HEK293 (cell line): ENCODE results near the gene PGP.

Source experiments
- CTCF ChIA-PET: fragments of 350-600 bp; formaldehyde crosslinking; extraction: SDS; loops from one replicate; lab custom pipeline; 2021; ENCODE audit warnings: antibody characterized with exemption; lab: Yijun Ruan, JAX
- POLR2A ChIA-PET: fragments of 300-600 bp; formaldehyde crosslinking; extraction: SDS; loops from one replicate; lab custom pipeline; 2020; ENCODE audit warnings: antibody characterized with exemption, inconsistent platforms; lab: Yijun Ruan, JAX
- H3K27ac ChIP-seq: fragments of 200-500 bp; sonication (Bioruptor generic); 2 replicates; pipeline ENCODE4 v1.5.1; 2014; ENCODE audit warnings: low read depth, low read length, control low read depth, inconsistent platforms; ENCODE audit errors: extremely low read depth
- H3K36me3 ChIP-seq, 2 experiments: fragments of 200-500 bp in 1 of 2; sonication (Bioruptor generic) in 1 of 2; 1 replicate in 1 of 2; 2 replicates in 1 of 2; pipeline ENCODE4 v1.5.1; 2014 to 2017; ENCODE audit warnings: inconsistent platforms in 2 of 2, low read length in 2 of 2; ENCODE audit not compliant: control insufficient read depth in 2 of 2, insufficient read depth in 1 of 2
- H3K4me1 ChIP-seq: fragments of 200-500 bp; sonication (Bioruptor generic); 2 replicates; pipeline ENCODE4 v1.5.1; 2014; ENCODE audit warnings: mild to moderate bottlenecking, low read length, inconsistent platforms; ENCODE audit not compliant: control insufficient read depth, insufficient read depth
- H3K4me3 ChIP-seq: 2 replicates; pipeline ENCODE4 v1.5.1; 2011; ENCODE audit warnings: low read depth, mild to moderate bottlenecking, control low read depth, low read length, moderate library complexity
- H3K9me3 ChIP-seq: fragments of 200-500 bp; sonication (Bioruptor generic); 2 replicates; pipeline ENCODE4 v1.5.1; 2014; ENCODE audit warnings: low read depth, low read length, inconsistent platforms; ENCODE audit not compliant: control insufficient read depth, insufficient read depth
- BCL6B ChIP-seq: fragments of 450-650 bp; formaldehyde crosslinking; IDR thresholded peaks from 2 replicates; pipeline ENCODE4 v1.5.1; 2017; ENCODE audit warnings: missing biosample characterization, missing genetic modification characterization
- PRDM10 ChIP-seq: fragments of 450-650 bp; formaldehyde crosslinking; IDR thresholded peaks from 2 replicates; pipeline ENCODE4 v1.5.1; 2016; ENCODE audit warnings: missing biosample characterization, missing genetic modification characterization
- RBAK ChIP-seq: fragments of 450-650 bp; formaldehyde crosslinking; IDR thresholded peaks from 2 replicates; pipeline ENCODE4 v1.5.1; 2016; ENCODE audit warnings: missing biosample characterization, missing genetic modification characterization
- SCRT2 ChIP-seq: fragments of 450-650 bp; formaldehyde crosslinking; IDR thresholded peaks from 2 replicates; pipeline ENCODE4 v1.5.1; 2016; ENCODE audit warnings: missing biosample characterization, missing genetic modification characterization
- SP7 ChIP-seq: fragments of 450-650 bp; formaldehyde crosslinking; IDR thresholded peaks from 2 replicates; pipeline ENCODE4 v1.5.1; 2016; ENCODE audit warnings: missing biosample characterization, missing genetic modification characterization
- WT1 ChIP-seq: fragments of 450-650 bp; formaldehyde crosslinking; IDR thresholded peaks from 2 replicates; pipeline ENCODE4 v1.5.1; 2016; ENCODE audit warnings: missing biosample characterization, missing genetic modification characterization
- YY2 ChIP-seq: fragments of 450-650 bp; formaldehyde crosslinking; IDR thresholded peaks from 2 replicates; pipeline ENCODE4 v1.5.1; 2016; ENCODE audit warnings: missing biosample characterization, missing genetic modification characterization
- ZNF133 ChIP-seq: fragments of 450-650 bp; formaldehyde crosslinking; IDR thresholded peaks from 2 replicates; pipeline ENCODE4 v1.5.1; 2016; ENCODE audit warnings: missing biosample characterization, missing genetic modification characterization
- ZNF221 ChIP-seq: fragments of 450-650 bp; formaldehyde crosslinking; IDR thresholded peaks from 2 replicates; pipeline ENCODE4 v1.5.1; 2017; ENCODE audit warnings: missing biosample characterization, missing genetic modification characterization, borderline replicate concordance
- ZNF24 ChIP-seq: fragments of 450-650 bp; formaldehyde crosslinking; IDR thresholded peaks from 2 replicates; pipeline ENCODE4 v1.5.1; 2016; ENCODE audit warnings: missing biosample characterization, missing genetic modification characterization
- ZNF302 ChIP-seq: fragments of 450-650 bp; formaldehyde crosslinking; IDR thresholded peaks from 2 replicates; pipeline ENCODE4 v1.5.1; 2016; ENCODE audit warnings: missing biosample characterization, missing genetic modification characterization, low read depth
- ZNF311 ChIP-seq: fragments of 450-650 bp; formaldehyde crosslinking; IDR thresholded peaks from 2 replicates; pipeline ENCODE4 v1.5.1; 2017; ENCODE audit warnings: missing biosample characterization, missing genetic modification characterization, borderline replicate concordance
- ZNF391 ChIP-seq: fragments of 450-650 bp; formaldehyde crosslinking; IDR thresholded peaks from 2 replicates; pipeline ENCODE4 v1.5.1; 2016; ENCODE audit warnings: low read depth, missing biosample characterization, missing genetic modification characterization, borderline replicate concordance
- ZNF518A ChIP-seq: fragments of 450-650 bp; formaldehyde crosslinking; conservative IDR thresholded peaks from 2 replicates; pipeline ENCODE4 v1.5.1; 2016; ENCODE audit warnings: low read depth, missing biosample characterization, missing genetic modification characterization
- ZNF561 ChIP-seq: fragments of 450-650 bp; IDR thresholded peaks from 2 replicates; pipeline ENCODE4 v1.5.1; 2018; ENCODE audit warnings: missing biosample characterization, missing genetic modification characterization, borderline replicate concordance
- ZNF76 ChIP-seq: fragments of 450-650 bp; formaldehyde crosslinking; IDR thresholded peaks from 2 replicates; pipeline ENCODE4; 2016; ENCODE audit warnings: low read depth, missing biosample characterization, missing genetic modification characterization, borderline replicate concordance
- TF ChIP-seq, protein P1 (sequence below): fragments of 450-650 bp; formaldehyde crosslinking; IDR thresholded peaks from 2 replicates; pipeline ENCODE4 v1.5.1; 2016; ENCODE audit warnings: missing biosample characterization, missing genetic modification characterization

PGP gene

GRCh38 chr16:2229091-2229490 lies 14.5 kb upstream of the PGP start:
- no peak overlapping the region for H3K4me3 ChIP-seq
- TF ChIP-seq BCL6B (tag by site-specific recombination) (no peak), ZNF302 (tag by site-specific recombination) (no peak), WT1 (no peak), PRDM10 (tag by site-specific recombination) (no peak), ZNF311 (no peak), SCRT2 (no peak), ZNF24 (tag by site-specific recombination) (no peak), ZNF561 (tag by site-specific recombination) (no peak), ZNF518A (tag by site-specific recombination) (no peak), ZNF391 (tag by site-specific recombination) (no peak), ZNF221 (tag by site-specific recombination) (no peak), YY2 (tag by site-specific recombination) (no peak), SP7 (no peak), ZNF133 (tag by site-specific recombination) (no peak), RBAK (tag by site-specific recombination) (no peak), ZNF76 (no peak)
- TF ChIP-seq, protein P1, sequence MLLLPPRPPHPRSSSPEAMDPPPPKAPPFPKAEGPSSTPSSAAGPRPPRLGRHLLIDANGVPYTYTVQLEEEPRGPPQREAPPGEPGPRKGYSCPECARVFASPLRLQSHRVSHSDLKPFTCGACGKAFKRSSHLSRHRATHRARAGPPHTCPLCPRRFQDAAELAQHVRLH (tag by site-specific recombination): no peak
- H3K27ac ChIP-seq: no peak overlapping the region
- H3K9me3 ChIP-seq: no peaks in the 10 kb centered on the region
- 0 out of 2 replicates have a peak, but pooled peaks cover 2% of the 10 kb centered on the region for H3K4me1 ChIP-seq
- ChIA-PET POLR2A (no interaction called here), CTCF (no interaction called here)
- peaks cover 0 to 76% of the 10 kb centered on the region in 2 experiments; a peak in 2 of 3 replicates for H3K36me3 ChIP-seq
